GM12878 (cell line): ENCODE measurements around the gene RADIL.

Source experiments
- CHD2 ChIP-seq: IDR thresholded peaks from 2 replicates; pipeline ENCODE4 v1.6.1; 2011; ENCODE audit warnings: low read depth, low read length, improper control_type of control experiment, borderline replicate concordance
- TF ChIP-seq, protein P1 (sequence below), 3 experiments: IDR thresholded peaks in 2 of 3; conservative IDR thresholded peaks in 1 of 3; 2 replicates each; pipeline ENCODE4 v1.5.1; 2011; ENCODE audit warnings: low read depth in 3 of 3, low read length in 3 of 3, mild to moderate bottlenecking in 3 of 3, control low read depth in 2 of 3, moderate library complexity in 2 of 3, inconsistent platforms in 1 of 3, mixed read lengths in 1 of 3; ENCODE audit not compliant: control insufficient read depth in 2 of 3, insufficient read depth in 1 of 3; ENCODE audit errors: extremely low read depth in 1 of 3
- TF ChIP-seq, protein P2 (sequence below): IDR thresholded peaks from 2 replicates; pipeline ENCODE4 v1.6.1; 2012; ENCODE audit warnings: low read depth, low read length, improper control_type of control experiment

DNA sequence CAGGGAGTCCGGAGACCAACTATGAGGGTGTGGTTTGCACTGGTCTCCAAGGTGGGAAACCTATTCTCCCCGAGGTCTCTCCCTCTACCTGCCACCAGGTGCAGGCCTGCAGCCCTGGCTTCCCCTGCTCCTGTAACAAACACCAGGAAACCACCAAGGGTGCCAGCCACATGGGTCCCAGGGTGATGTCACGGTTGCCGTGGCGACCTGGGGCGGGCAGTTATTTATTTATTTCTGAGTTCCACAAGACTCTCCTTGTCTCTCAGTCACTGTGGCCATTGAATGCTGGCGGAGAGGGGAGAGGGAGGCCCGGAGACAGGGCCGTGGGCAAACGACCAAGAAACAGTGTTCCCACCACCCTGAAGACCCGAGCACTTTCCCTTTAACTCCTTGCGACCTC, 48.4 kb upstream of the RADIL start:
- TF ChIP-seq, protein P1, sequence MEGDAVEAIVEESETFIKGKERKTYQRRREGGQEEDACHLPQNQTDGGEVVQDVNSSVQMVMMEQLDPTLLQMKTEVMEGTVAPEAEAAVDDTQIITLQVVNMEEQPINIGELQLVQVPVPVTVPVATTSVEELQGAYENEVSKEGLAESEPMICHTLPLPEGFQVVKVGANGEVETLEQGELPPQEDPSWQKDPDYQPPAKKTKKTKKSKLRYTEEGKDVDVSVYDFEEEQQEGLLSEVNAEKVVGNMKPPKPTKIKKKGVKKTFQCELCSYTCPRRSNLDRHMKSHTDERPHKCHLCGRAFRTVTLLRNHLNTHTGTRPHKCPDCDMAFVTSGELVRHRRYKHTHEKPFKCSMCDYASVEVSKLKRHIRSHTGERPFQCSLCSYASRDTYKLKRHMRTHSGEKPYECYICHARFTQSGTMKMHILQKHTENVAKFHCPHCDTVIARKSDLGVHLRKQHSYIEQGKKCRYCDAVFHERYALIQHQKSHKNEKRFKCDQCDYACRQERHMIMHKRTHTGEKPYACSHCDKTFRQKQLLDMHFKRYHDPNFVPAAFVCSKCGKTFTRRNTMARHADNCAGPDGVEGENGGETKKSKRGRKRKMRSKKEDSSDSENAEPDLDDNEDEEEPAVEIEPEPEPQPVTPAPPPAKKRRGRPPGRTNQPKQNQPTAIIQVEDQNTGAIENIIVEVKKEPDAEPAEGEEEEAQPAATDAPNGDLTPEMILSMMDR (IDR thresholded peaks at IDR 0.05 in 2 of 3, conservative IDR thresholded peaks at IDR 0.05 in 1 of 3; ENCODE audit: control insufficient read depth in 2 of 3, extremely low read depth in 1 of 3, insufficient read depth in 1 of 3, low read depth in 3 of 3, low read length in 3 of 3): no peak
- TF ChIP-seq, protein P2, sequence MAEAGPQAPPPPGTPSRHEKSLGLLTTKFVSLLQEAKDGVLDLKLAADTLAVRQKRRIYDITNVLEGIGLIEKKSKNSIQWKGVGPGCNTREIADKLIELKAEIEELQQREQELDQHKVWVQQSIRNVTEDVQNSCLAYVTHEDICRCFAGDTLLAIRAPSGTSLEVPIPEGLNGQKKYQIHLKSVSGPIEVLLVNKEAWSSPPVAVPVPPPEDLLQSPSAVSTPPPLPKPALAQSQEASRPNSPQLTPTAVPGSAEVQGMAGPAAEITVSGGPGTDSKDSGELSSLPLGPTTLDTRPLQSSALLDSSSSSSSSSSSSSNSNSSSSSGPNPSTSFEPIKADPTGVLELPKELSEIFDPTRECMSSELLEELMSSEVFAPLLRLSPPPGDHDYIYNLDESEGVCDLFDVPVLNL: no peak
- no peak for TF ChIP-seq CHD2
